Measurements from ENCODE around the gene HRH4.

The HRH4 gene

DNA sequence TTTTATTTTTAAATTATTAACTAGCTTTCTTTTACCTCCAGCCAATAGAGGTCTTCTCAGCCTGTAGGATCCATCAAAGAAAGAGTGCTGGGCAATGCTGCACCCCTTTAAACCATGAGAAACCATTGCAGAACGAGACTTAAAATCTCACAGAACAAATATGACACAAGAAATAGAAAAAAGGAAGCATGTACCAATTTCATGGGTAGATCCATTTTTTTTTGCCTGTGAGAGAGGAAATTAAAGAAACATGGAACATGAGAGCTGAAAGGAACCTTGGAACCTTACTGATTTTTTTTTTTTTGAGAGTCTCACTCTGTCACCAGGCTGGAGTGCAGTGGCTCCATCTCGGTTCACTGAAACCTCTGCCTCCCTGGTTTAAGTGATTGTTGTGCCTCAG lies 14.0 kb downstream of the HRH4 start:
- H3K4me3 ChIP-seq (ENCODE audit: low read depth, low read length) = no peak overlapping the region
- TF ChIP-seq, protein P1, sequence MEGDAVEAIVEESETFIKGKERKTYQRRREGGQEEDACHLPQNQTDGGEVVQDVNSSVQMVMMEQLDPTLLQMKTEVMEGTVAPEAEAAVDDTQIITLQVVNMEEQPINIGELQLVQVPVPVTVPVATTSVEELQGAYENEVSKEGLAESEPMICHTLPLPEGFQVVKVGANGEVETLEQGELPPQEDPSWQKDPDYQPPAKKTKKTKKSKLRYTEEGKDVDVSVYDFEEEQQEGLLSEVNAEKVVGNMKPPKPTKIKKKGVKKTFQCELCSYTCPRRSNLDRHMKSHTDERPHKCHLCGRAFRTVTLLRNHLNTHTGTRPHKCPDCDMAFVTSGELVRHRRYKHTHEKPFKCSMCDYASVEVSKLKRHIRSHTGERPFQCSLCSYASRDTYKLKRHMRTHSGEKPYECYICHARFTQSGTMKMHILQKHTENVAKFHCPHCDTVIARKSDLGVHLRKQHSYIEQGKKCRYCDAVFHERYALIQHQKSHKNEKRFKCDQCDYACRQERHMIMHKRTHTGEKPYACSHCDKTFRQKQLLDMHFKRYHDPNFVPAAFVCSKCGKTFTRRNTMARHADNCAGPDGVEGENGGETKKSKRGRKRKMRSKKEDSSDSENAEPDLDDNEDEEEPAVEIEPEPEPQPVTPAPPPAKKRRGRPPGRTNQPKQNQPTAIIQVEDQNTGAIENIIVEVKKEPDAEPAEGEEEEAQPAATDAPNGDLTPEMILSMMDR (IDR thresholded peaks at IDR 0.05; ENCODE audit: borderline replicate concordance, insufficient read depth, low read depth, low read length) = no peak

DNA sequence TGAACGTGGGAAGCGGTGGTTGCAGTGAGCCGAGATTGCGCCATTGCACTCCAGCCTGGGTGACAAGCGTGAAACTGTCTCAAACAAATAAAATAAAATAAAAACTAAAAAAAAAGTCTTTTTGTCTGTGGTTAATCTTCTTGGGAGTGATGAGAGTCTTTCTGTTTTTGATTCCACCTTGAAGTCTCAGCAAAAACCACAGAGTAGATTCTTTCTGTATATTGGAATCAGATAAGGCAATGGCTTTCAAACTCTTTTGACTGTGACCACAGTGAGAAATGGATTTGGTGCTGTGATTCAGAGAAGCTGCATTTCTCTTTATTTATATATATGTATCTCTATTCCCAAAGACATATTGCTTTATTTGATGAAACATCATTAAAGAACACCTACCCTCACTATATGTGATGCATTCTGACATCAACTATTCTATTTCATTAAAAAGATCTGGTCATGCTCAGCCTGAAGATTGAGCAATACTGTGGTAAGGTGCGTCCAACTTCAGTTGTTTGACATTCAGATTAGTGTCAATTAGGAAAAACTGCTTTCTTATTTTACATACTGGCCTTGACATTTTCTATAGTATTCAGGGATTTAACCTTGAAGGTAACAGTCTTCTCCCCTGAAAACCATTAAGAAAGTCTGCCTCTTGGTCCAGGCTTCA lies 15.6 kb downstream of the HRH4 start:
- no peak overlapping the region for H3K4me3 ChIP-seq (ENCODE audit: low read depth, low read length)
- TF ChIP-seq, protein P1 (IDR thresholded peaks at IDR 0.05; ENCODE audit: borderline replicate concordance, insufficient read depth, low read depth, low read length) = no peak

DNA sequence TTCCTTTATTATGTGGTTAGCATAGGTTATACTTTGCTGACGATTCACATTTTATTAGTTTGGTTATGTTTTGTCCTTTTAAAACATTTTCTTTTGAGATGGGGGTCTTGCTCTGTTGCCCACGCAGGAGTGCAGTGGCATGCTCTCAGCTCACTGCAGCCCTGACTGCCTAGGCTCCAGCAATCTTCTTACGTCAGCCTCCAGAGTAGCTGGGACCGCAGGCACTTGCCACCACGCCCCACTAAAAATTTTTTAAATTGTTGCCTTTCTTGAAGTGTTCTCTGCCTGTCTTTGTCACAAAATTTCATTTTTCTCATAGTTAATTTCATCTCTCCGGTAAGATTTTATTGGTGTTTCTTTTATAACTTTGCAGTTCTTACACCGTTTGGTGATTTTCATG lies 18.9 kb downstream of the HRH4 start:
- H3K4me3 ChIP-seq (ENCODE audit: low read depth, low read length) = no peak overlapping the region
- TF ChIP-seq, protein P1 (IDR thresholded peaks at IDR 0.05; ENCODE audit: borderline replicate concordance, insufficient read depth, low read depth, low read length) = no peak

- TF ChIP-seq, protein P1 (IDR thresholded peaks at IDR 0.05; ENCODE audit: borderline replicate concordance, insufficient read depth, low read depth, low read length) = no peak
- no peak overlapping the region for H3K4me3 ChIP-seq (ENCODE audit: low read depth, low read length)
Observed at GRCh38 chr18:24482821-24483220, 22.4 kb downstream of the HRH4 start.

DNA sequence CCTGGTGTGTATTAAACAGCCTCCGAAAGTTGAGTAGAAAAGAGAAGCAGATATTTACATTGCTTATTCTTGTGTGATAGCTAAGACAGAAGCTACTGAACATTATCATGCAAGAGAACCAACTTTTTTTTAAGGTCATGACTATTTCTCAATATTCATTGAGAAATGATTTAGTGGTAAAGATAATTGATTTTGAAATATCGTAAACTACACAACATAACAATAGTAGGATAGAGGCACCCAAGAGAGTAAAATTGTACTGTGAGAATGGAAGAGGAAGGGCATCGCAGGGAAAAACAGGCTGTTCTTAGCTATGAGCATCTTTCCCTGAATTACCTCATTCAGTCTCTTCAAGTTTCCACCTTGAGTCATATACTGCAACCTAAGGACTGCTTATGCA lies 25.2 kb downstream of the HRH4 start:
- TF ChIP-seq, protein P1 (IDR thresholded peaks at IDR 0.05; ENCODE audit: borderline replicate concordance, insufficient read depth, low read depth, low read length) = no peak
- no peak overlapping the region for H3K4me3 ChIP-seq (ENCODE audit: low read depth, low read length)

- TF ChIP-seq, protein P1 (IDR thresholded peaks at IDR 0.05; ENCODE audit: borderline replicate concordance, insufficient read depth, low read depth, low read length) = no peak
- no peak overlapping the region for H3K4me3 ChIP-seq (ENCODE audit: low read depth, low read length)
Observed at GRCh38 chr18:24486684-24487083, 26.2 kb downstream of the HRH4 start.

DNA sequence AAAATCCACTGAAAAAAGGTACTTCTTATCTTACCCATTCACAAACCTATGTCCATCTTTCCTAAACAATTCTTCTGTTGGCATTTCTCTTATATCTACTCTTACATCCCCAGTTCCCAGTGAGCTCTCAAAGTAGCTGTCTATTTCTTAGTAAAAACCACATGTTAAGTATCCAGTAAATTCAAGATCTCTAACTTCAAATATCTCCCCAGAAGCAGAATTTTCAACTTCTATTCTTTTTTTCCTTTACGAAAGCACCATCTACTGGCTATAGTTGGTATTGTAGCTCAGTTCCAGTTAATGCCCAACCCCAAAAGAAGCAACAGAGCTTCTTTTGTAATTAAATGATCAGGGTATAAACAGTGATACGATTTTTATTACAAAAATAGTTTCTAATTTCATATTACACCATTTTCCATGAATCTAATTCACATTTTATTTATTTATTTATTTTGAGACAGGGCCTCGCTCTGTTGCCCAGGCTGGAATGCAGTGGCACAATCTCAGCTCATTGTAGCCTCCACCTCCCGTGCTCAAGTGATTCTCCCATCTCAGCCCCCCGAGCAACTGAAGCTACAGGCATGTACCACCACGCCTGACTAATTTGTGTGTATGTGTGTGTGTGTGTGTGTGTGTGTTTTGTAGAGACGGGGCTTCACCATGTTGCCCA lies 28.5 kb downstream of the HRH4 start:
- TF ChIP-seq, protein P1 (IDR thresholded peaks at IDR 0.05; ENCODE audit: borderline replicate concordance, insufficient read depth, low read depth, low read length) = peak; percentile 53; the same call in 1 of the 2 replicates
- no peak overlapping the region for H3K4me3 ChIP-seq (ENCODE audit: low read depth, low read length)
